Measurements from ENCODE around the gene ZNF334.

ZNF334 gene

GRCh38 chr20:46483879-46484278 lies 29.5 kb downstream of the ZNF334 start:
- no peak for DNase-seq

GRCh38 chr20:46482864-46483263 lies 30.5 kb downstream of the ZNF334 start:
- no peak for DNase-seq

GRCh38 chr20:46477640-46478039 lies 35.7 kb downstream of the ZNF334 start:
- no peak for DNase-seq

- no peak for DNase-seq
Observed at GRCh38 chr20:46477225-46477624, 36.1 kb downstream of the ZNF334 start.

- no peak for DNase-seq
Observed at GRCh38 chr20:46468508-46468907, 44.9 kb downstream of the ZNF334 start.

GRCh38 chr20:46464451-46464850 lies 48.9 kb downstream of the ZNF334 start:
- no peak for DNase-seq

GRCh38 chr20:46463852-46464251 lies 49.5 kb downstream of the ZNF334 start:
- DNase-seq = no peak

GRCh38 chr20:46461808-46462207 lies 51.6 kb downstream of the ZNF334 start:
- no peak for DNase-seq

- DNase-seq = no peak
Observed at GRCh38 chr20:46458866-46459750, 54.3 kb downstream of the ZNF334 start.

- no peak for DNase-seq
Observed at GRCh38 chr20:46456255-46457028, 56.9 kb downstream of the ZNF334 start.

- DNase-seq = no peak
Observed at GRCh38 chr20:46455729-46456128, 57.6 kb downstream of the ZNF334 start.

Data from activated naive CD4-positive, alpha-beta T cell treated with anti-CD3 and anti-CD28 coated beads, Interleukin-2, amount 50 U/mL, for 16 hours (primary cell).